ENCODE data around the gene SMPDL3A. TPM values are rescaled to one million over a fixed set of nuclear protein-coding genes. Genes with fewer than 3 reads are reported as not detected.
"Not testable (repeated sequence)": the region's sequence is repeated elsewhere in the genome, so short reads cannot be mapped to it uniquely, and the experiment has no call there.

SMPDL3A gene, protein sequence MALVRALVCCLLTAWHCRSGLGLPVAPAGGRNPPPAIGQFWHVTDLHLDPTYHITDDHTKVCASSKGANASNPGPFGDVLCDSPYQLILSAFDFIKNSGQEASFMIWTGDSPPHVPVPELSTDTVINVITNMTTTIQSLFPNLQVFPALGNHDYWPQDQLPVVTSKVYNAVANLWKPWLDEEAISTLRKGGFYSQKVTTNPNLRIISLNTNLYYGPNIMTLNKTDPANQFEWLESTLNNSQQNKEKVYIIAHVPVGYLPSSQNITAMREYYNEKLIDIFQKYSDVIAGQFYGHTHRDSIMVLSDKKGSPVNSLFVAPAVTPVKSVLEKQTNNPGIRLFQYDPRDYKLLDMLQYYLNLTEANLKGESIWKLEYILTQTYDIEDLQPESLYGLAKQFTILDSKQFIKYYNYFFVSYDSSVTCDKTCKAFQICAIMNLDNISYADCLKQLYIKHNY
- total RNA-seq, result 19.6 TPM
- long read RNA-seq, transcript SMPDL3A-203 (7 exons, 1,755 nt), result minor isoform, 10 of 38 reads
- long read RNA-seq, transcript SMPDL3A-201 (8 exons, 1,851 nt), result major isoform, 18 of 38 reads
- long read RNA-seq, partial matches to known transcripts, result 1 of 38 reads
- long read RNA-seq, other reads (novel, unspliced or antisense), result 9 of 38 reads

DNA sequence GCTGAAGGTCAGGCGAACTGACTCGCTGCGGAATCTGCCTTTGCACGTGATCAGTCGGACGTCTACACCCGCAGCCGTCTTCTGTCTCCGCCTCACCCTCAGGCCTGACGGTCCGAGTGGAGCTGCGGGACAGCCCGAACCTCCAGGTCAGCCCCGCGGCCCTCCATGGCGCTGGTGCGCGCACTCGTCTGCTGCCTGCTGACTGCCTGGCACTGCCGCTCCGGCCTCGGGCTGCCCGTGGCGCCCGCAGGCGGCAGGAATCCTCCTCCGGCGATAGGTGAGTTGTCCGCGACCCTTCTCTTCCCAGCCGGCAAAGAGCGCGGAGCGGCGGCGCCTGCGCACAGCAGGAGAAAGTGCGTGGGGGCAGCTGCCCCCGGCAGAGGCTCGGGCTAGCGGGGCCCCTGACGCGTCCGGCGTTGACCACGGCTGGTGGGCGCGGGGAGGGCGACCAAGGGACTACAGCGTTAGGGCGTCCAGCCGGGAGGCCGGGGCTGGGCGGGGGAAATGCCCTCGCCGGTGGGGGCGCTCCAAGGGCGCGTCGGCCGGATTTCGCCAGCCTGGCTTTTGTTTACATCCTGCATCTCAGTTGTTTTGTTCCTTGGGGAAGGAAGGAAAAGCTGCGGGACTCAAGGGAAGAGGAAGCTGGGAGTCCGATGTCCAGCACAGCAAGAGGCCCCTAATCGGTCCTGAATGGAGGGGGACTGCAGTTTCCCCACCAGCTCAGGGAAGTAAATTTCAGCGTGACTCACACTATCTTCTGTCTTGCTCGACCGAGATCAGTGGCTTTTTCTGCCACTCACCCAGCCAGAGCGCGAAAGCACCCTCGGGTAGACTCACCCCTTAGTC, at the start of gene SMPDL3A:
Gene SMPDL3A (plus strand): TSS at position 77 of the 846 bp plus-strand sequence. CDS start 89 bp downstream, at position 166.
- H3K4me1 ChIP-seq, result peaks cover 20% of the 10 kb centered on the region
- H3K4me3 ChIP-seq, result peak within 1 kb of the TSS; percentile 68
- intact Hi-C loops (cut with DNase I), result loop anchor here (10.0 kb wide), 1 partner anchor 45 kb away; no protein-coding TSS in a partner anchor
- peak; percentile 88 for DNase-seq
- no peaks in the 10 kb centered on the region for H3K9me3 ChIP-seq
- H3K27me3 ChIP-seq, result no peaks in the 10 kb centered on the region
- peak; percentile 89 for ATAC-seq
- H3K27ac ChIP-seq, result peak within 1 kb of the TSS; percentile 92
- TF ChIP-seq, protein P1, sequence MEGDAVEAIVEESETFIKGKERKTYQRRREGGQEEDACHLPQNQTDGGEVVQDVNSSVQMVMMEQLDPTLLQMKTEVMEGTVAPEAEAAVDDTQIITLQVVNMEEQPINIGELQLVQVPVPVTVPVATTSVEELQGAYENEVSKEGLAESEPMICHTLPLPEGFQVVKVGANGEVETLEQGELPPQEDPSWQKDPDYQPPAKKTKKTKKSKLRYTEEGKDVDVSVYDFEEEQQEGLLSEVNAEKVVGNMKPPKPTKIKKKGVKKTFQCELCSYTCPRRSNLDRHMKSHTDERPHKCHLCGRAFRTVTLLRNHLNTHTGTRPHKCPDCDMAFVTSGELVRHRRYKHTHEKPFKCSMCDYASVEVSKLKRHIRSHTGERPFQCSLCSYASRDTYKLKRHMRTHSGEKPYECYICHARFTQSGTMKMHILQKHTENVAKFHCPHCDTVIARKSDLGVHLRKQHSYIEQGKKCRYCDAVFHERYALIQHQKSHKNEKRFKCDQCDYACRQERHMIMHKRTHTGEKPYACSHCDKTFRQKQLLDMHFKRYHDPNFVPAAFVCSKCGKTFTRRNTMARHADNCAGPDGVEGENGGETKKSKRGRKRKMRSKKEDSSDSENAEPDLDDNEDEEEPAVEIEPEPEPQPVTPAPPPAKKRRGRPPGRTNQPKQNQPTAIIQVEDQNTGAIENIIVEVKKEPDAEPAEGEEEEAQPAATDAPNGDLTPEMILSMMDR (IDR thresholded peaks at IDR 0.05), result peak; percentile 46
- no peaks in the 10 kb centered on the region for H3K36me3 ChIP-seq

DNA sequence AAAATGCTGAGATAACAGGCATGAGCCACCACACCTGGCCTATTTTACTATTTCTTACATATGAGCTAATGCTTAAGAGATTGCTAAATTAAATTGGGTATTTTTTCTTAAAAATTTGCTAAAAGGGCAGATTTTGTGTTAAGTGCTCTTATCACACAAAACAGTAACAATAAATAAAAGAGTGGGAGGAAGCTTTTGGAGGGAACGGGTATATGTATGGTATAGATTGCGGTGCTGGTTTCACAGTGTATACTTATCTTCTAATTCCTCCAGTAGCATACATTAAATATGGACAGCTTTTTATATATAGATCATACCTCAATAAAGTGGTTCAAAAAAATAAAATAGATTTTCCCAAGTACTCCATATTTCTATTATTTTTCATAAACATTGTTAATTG, 49.0 kb upstream of the SMPDL3A start:
- intact Hi-C loops (cut with DNase I), result no loop called here
- Histone ChIP-seq H3K4me1 (peaks cover 3% of the 10 kb centered on the region), H3K4me3 (no peak overlapping the region), H3K36me3 (no peaks in the 10 kb centered on the region), H3K27me3 (no peaks in the 10 kb centered on the region), H3K27ac (no peak overlapping the region), H3K9me3 (no peaks in the 10 kb centered on the region)
- ATAC-seq (no peak), DNase-seq (no peak)
- TF ChIP-seq, protein P1 (IDR thresholded peaks at IDR 0.05), result no peak

DNA sequence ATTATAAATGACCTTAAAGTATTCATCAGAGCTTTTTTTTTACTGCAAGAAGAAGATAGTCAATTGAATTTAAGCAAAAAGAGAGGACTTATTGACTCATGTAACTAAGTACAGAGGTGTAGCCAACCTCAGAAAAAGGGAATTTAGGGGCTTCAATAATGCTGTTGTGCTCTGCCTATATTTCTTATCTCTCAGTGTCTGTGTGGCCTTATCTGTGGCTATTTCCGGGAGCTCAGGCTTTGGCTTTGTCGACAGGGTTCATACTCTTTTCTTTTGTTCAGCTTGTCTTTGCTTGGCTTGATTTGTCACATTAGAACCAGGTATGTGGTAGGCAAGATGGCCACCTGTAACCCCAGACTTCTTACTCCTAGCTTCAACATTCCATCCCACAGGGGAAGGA, 48.1 kb upstream of the SMPDL3A start:
- TF ChIP-seq, protein P1 (IDR thresholded peaks at IDR 0.05), result no peak
- Histone ChIP-seq H3K36me3 (no peaks in the 10 kb centered on the region), H3K27me3 (no peaks in the 10 kb centered on the region), H3K4me1 (no peaks in the 10 kb centered on the region), H3K4me3 (no peak overlapping the region), H3K9me3 (no peaks in the 10 kb centered on the region), H3K27ac (no peak overlapping the region)
- DNase-seq (no peak), ATAC-seq (no peak)
- intact Hi-C loops (cut with DNase I), result no loop called here

DNA sequence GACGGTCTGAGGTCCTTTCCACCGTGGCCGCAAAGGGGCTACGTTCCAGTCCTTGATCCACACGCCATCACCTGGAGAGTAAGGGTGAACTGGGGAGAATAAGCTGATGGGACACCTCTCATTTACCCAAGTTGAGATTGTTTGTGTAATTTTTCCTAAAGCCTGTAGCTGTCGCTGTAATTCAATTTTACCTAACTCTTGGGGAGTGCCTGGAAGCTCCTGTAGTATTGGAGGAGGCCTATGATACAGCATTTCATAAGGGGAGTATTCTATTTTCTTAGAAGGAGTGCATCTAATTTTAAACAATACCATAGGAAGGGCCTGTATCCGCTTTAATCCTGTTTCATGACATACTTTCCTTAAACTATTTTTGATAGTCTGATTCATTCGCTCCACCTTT, 44.8 kb upstream of the SMPDL3A start:
- H3K27me3 ChIP-seq; ATAC-seq; H3K4me3 ChIP-seq; intact Hi-C loops (cut with DNase I); H3K4me1 ChIP-seq; DNase-seq; H3K9me3 ChIP-seq; H3K36me3 ChIP-seq: not testable (repeated sequence)
- TF ChIP-seq, protein P1 (IDR thresholded peaks at IDR 0.05), result peak; percentile 40
- peak overlapping the region; percentile 63 for H3K27ac ChIP-seq

DNA sequence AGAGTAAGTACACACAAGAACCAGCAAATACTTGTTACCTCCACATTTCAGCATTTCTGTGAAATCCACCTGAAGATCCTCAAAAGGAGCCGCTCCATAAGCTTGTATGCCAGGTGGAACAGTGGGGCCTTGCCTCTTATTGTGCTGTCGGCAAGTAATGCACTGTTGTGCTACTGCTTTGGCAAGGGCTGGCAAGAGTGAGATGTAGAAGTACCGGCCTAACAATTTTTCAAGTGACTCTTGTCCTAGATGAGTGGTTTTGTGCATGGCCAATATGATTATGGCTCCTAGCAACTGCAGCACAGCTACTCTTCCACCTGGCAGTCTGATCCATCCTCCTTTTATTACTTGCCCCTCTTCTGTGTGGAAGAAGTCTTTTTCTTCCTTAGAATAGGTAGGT, 44.2 kb upstream of the SMPDL3A start:
- intact Hi-C loops (cut with DNase I), result not testable (repeated sequence)

More for the DNA sequence above, 44.2 kb upstream of the SMPDL3A start:
- H3K4me3 ChIP-seq, H3K36me3 ChIP-seq, H3K27me3 ChIP-seq, H3K9me3 ChIP-seq, H3K4me1 ChIP-seq: not testable (repeated sequence)
- ATAC-seq (peak; percentile 68), DNase-seq (peak; percentile 66)
- H3K27ac ChIP-seq, result peak overlapping the region; percentile 63
